Vagina (tissue), 2 donors: Measurements from ENCODE around the gene OGDHL.

ENCODE experiments used
- CTCF ChIP-seq, 3 experiments: fragments of 450-650 bp in 2 of 3; fragments of 200-600 bp in 1 of 3; sonication (generic) in 1 of 3; IDR thresholded peaks; one replicate each; pipeline ENCODE4 v1.5.1; 2017 to 2019; ENCODE audit warnings: antibody characterized with exemption in 3 of 3, mild to moderate bottlenecking in 2 of 3, moderate library complexity in 2 of 3
- POLR2AphosphoS5 ChIP-seq, 2 donors: sonication (generic); formaldehyde crosslinking; IDR thresholded peaks; one replicate each; pipeline ENCODE4 v1.9.0; 2017; ENCODE audit warnings: antibody characterized with exemption in 2 of 2, mild to moderate bottlenecking in 2 of 2, low read depth in 1 of 2; ENCODE audit not compliant: insufficient read depth in 1 of 2

GRCh38 chr10:49752584-49752983 is 9.5 kb downstream of the OGDHL start:
- TF ChIP-seq CTCF (IDR thresholded peaks at IDR 0.05) (no peak), POLR2AphosphoS5 (IDR thresholded peaks at IDR 0.05; ENCODE audit: insufficient read depth in 1 of 2, low read depth in 1 of 2) (no peak)
